ENCODE measurements around the gene IDI1.

The IDI1 gene

GRCh38 chr10:1050554-1050953 lies 1.6 kb upstream of the IDI1 start:
- TF ChIP-seq CTCF (conservative IDR thresholded peaks at IDR 0.05; ENCODE audit: low read length) = no peak
- peak overlapping the region; percentile 92 for H3K4me3 ChIP-seq (ENCODE audit: low read length)
- DNase-seq (ENCODE audit: low read depth) = no peak

DNA sequence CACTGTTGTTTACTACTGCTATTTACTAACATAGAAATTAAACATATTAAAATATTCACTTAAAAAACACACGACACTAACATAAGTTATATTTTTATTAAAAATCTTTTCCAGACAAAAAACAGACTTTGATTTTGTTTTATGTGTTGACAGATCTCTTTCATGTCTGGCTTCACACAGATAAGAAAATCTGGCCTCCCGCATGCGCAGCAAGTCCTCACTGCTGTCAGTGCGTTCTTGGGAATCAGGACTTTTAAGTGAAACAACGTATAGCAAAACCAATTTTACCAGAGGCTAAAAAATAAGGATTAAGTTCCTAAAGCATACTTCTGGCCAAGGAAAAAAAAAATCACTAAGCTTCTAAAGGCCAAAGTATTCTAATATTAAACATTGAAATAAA lies 1.2 kb upstream of the IDI1 start:
- H3K4me3 ChIP-seq (ENCODE audit: low read length) = peak overlapping the region; percentile 92
- no peak for DNase-seq (ENCODE audit: low read depth)
- TF ChIP-seq CTCF (conservative IDR thresholded peaks at IDR 0.05; ENCODE audit: low read length) = no peak

GRCh38 chr10:1049425-1049958 lies 573 bp upstream of the IDI1 start:
- H3K4me3 ChIP-seq (ENCODE audit: low read length) = peak overlapping the region; percentile 92
- TF ChIP-seq CTCF (conservative IDR thresholded peaks at IDR 0.05; ENCODE audit: low read length) = no peak
- no peak for DNase-seq (ENCODE audit: low read depth)

DNA sequence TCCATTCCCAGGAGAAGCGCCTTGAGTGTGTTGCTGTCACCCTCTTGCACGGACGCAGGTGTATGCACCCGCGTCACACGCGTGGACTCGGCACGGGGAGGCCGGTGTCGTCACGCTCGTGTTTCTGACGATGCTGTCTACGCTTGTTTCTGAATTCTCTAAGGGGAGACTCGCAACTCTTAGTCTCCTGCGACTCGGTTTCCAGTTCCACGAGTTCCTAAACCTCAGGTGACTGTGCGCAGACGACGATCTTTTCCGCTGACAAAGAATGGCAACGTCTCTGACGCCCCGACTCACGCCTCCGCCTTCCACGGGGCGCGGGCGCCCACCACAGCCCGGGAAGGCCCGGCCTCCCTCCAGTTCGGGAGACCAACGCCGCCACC lies 579 bp downstream of the IDI1 start:
- DNase-seq (ENCODE audit: low read depth) = no peak
- TF ChIP-seq CTCF (conservative IDR thresholded peaks at IDR 0.05; ENCODE audit: low read length) = no peak
- H3K4me3 ChIP-seq (ENCODE audit: low read length) = peak overlapping the region; percentile 92

- H3K4me3 ChIP-seq (ENCODE audit: low read length) = peak overlapping the region; percentile 92
- DNase-seq (ENCODE audit: low read depth) = no peak
- no peak for TF ChIP-seq CTCF (conservative IDR thresholded peaks at IDR 0.05; ENCODE audit: low read length)
These were observed 982 bp downstream of the IDI1 start for GRCh38 chr10:1047937-1048336.

- no peak for DNase-seq (ENCODE audit: low read depth)
- H3K4me3 ChIP-seq (ENCODE audit: low read length) = no peak overlapping the region
- TF ChIP-seq CTCF (conservative IDR thresholded peaks at IDR 0.05; ENCODE audit: low read length) = no peak
These were observed 3.5 kb downstream of the IDI1 start for GRCh38 chr10:1045415-1045814.

DNA sequence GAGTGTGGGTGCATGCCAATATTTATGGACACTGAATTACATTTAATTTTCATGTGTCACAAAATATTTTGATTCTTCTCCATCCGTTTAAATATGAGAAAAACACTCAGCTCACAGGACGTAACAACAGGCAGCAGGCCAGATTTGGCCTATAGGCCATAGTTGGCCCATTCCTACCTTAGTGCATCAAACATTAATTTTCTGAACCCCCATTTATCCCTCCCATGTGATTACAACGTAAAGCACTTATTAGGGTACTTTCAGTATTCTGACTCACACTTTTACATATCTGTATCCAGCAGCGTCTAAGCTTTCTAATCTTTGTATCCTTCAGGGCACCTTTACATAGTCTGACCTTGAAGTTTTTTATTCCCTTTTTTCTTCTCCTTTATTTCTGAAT lies 4.0 kb downstream of the IDI1 start:
- H3K4me3 ChIP-seq (ENCODE audit: low read length) = no peak overlapping the region
- DNase-seq (ENCODE audit: low read depth) = no peak
- no peak for TF ChIP-seq CTCF (conservative IDR thresholded peaks at IDR 0.05; ENCODE audit: low read length)
